ENCODE results near the gene RAVER1.

Gene RAVER1

DNA sequence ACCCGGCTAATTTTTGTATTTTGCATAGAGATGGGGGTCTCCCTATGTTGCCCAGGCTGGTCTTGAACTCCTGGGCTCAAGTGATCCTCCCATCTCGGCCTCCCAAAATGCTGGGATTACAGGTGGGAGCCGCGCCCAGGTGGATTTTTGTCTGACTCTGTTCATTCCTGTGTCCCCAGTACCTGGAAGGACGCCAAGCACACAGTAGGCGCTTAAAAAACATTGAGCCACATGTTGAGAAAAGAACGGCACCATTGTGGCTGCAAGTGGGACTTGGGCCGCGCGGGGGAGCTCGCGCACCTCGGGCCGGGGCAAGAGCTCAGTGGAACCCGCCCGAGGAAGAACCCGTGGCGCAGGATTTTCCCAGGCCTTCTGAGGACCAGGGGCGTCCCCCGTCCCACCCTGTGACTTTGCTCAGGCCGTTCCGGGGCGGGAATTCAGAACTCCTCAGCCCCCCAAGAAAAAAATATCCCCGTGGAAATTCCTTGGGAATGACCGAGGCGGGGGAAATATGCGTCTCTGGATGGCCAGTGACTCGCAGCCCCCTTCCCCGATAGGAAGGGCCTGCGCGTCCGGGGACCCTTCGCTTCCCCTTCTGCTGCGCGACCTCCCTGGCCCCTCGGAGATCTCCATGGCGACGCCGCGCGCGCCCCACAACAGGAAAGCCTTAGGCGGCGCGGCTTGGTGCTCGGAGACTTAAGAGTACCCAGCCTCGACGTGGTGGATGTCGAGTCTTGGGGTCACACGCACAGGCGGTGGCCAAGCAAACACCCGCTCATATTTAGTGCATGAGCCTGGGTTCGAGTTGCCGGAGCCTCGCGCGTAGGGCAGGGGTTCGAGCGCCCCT is 63.8 kb downstream of the RAVER1 start:
- DNase-seq: peak; percentile 84

- no peak for DNase-seq
These were observed 65.3 kb downstream of the RAVER1 start for GRCh38 chr19:10268071-10268470.

- no peak for DNase-seq
These were observed 66.6 kb downstream of the RAVER1 start for GRCh38 chr19:10266706-10267105.

Measured in left hindlimb (tissue), 1 donor.